Common myeloid progenitor, CD34-positive (primary cell): ENCODE results near the gene NAPA.

Source experiments
- CTCF ChIA-PET: fragments of 350-600 bp; sonication (Branson Sonifier 250); formaldehyde crosslinking; loops from one replicate; lab custom pipeline; 2021; ENCODE audit warnings: antibody characterized with exemption; lab: Charles Lee
- POLR2A ChIA-PET: fragments of 350-600 bp; sonication (Branson Sonifier 250); formaldehyde crosslinking; loops from one replicate; lab custom pipeline; 2021; ENCODE audit warnings: antibody characterized with exemption; lab: Charles Lee
- DNase-seq, 3 donors: peaks; one replicate each; pipeline versions ENCODE4 v3.0.0 to v3.0.0-alpha.2; 2013
- H3K27ac ChIP-seq, 2 experiments: 1 replicate in 1 of 2; 2 replicates in 1 of 2; pipeline ENCODE4 v1.7.0; 2013; ENCODE audit warnings: inconsistent platforms in 2 of 2, low read length in 2 of 2, mild to moderate bottlenecking in 2 of 2, low read depth in 1 of 2, moderate library complexity in 1 of 2; ENCODE audit not compliant: severe bottlenecking in 2 of 2, insufficient read depth in 1 of 2, poor library complexity in 1 of 2
- H3K27me3 ChIP-seq, 5 experiments: replicated peaks in 2 of 5; 1 replicate in 3 of 5; 2 replicates in 2 of 5; pipeline versions ENCODE4 v1.6.1 to v1.7.0; 2013; ENCODE audit warnings: low read length in 4 of 5, mild to moderate bottlenecking in 2 of 5, moderate library complexity in 2 of 5, inconsistent platforms in 1 of 5; ENCODE audit not compliant: insufficient read depth in 5 of 5, control insufficient read depth in 4 of 5
- H3K36me3 ChIP-seq, 4 experiments: 1 replicate in 2 of 4; 2 replicates in 2 of 4; pipeline versions ENCODE4 v1.6.1 to v1.7.0; 2013; ENCODE audit warnings: low read length in 3 of 4, control low read depth in 1 of 4, mild to moderate bottlenecking in 1 of 4; ENCODE audit not compliant: control insufficient read depth in 4 of 4, insufficient read depth in 4 of 4
- H3K4me1 ChIP-seq, 4 experiments: 1 replicate in 3 of 4; 2 replicates in 1 of 4; pipeline versions ENCODE4 v1.6.1 to v1.7.1; 2013; ENCODE audit warnings: low read length in 3 of 4, mild to moderate bottlenecking in 3 of 4, control low read depth in 1 of 4, inconsistent platforms in 1 of 4, moderate library complexity in 1 of 4; ENCODE audit not compliant: control insufficient read depth in 4 of 4, insufficient read depth in 4 of 4; ENCODE audit errors: control extremely low read depth in 1 of 4
- H3K4me3 ChIP-seq, 7 experiments: 1 replicate in 4 of 7; 2 replicates in 3 of 7; pipeline versions ENCODE4 v1.5.1 to v1.7.0; 2013; ENCODE audit warnings: mild to moderate bottlenecking in 7 of 7, low read length in 6 of 7, moderate library complexity in 6 of 7, inconsistent platforms in 2 of 7, low read depth in 2 of 7, control low read depth in 1 of 7; ENCODE audit not compliant: insufficient read depth in 4 of 7, control insufficient read depth in 1 of 7; ENCODE audit errors: extremely low read depth in 1 of 7
- H3K9me3 ChIP-seq, 5 experiments: 1 replicate in 4 of 5; 2 replicates in 1 of 5; pipeline versions ENCODE4 v1.6.1 to v1.7.1; 2013; ENCODE audit warnings: low read length in 4 of 5, mild to moderate bottlenecking in 2 of 5, inconsistent platforms in 1 of 5, low read depth in 1 of 5, moderate library complexity in 1 of 5; ENCODE audit not compliant: control insufficient read depth in 4 of 5, insufficient read depth in 2 of 5; ENCODE audit errors: control extremely low read depth in 1 of 5
- WGBS: methylation state at CpG from one replicate; pipeline ENCODE4 v1.1.5; 2013; ENCODE audit not compliant: insufficient coverage; 5-methylcytosine and 5-hydroxymethylcytosine counted together

The NAPA gene

GRCh38 chr19:47469363-47469700 lies 45.5 kb downstream of the NAPA start:
- POLR2A ChIA-PET, result no interaction called here

GRCh38 chr19:47467914-47468313 lies 46.9 kb downstream of the NAPA start:
- ChIA-PET POLR2A (interaction anchor here (0.5 kb wide), 1 partner anchor 225 kb away, joined by 3 read pairs; no protein-coding TSS in a partner anchor), CTCF (no interaction called here)
- Histone ChIP-seq H3K4me1 (peaks cover 0 to 11% (median 7%) of the 10 kb centered on the region in 4 experiments), H3K9me3 (peaks cover 0 to 2% (median 0%) of the 10 kb centered on the region in 5 experiments), H3K27me3 (peaks cover 0 to 75% (median 27%) of the 10 kb centered on the region in 5 experiments), H3K27ac (no peak overlapping the region), H3K36me3 (no peaks in the 10 kb centered on the region), H3K4me3 (no peak overlapping the region)
- 51% methylated on average over 9 of the region's 9 CpGs for WGBS
- no peak for DNase-seq

More at GRCh38 chr19:47469363-47469700, 45.5 kb downstream of the NAPA start:
- Histone ChIP-seq H3K4me3 (no peak overlapping the region), H3K9me3 (peaks cover 0 to 2% (median 0%) of the 10 kb centered on the region in 5 experiments), H3K36me3 (no peaks in the 10 kb centered on the region), H3K27ac (no peak overlapping the region), H3K27me3 (peaks cover 0 to 75% (median 27%) of the 10 kb centered on the region in 5 experiments), H3K4me1 (peaks cover 0 to 11% (median 7%) of the 10 kb centered on the region in 4 experiments)
- CTCF ChIA-PET, result no interaction called here
- no peak for DNase-seq
- WGBS, result 26% methylated on average over 3 of the region's 6 CpGs

- peaks cover 0 to 2% (median 0%) of the 10 kb centered on the region in 5 experiments for H3K9me3 ChIP-seq
- ChIA-PET POLR2A (no interaction called here), CTCF (no interaction called here)
- H3K27me3 ChIP-seq, result peaks cover 0 to 61% (median 33%) of the 10 kb centered on the region in 5 experiments
- no peaks in the 10 kb centered on the region for H3K36me3 ChIP-seq
- no peak overlapping the region for H3K27ac ChIP-seq
- DNase-seq, result no peak
- H3K4me3 ChIP-seq, result no peak overlapping the region
- WGBS, result 88% methylated on average over 25 of the region's 27 CpGs
- H3K4me1 ChIP-seq, result no peaks in the 10 kb centered on the region
These were observed 48.9 kb downstream of the NAPA start for GRCh38 chr19:47465957-47466356.

GRCh38 chr19:47464675-47465419 lies 50.0 kb downstream of the NAPA start:
- Histone ChIP-seq H3K4me1 (no peaks in the 10 kb centered on the region), H3K27ac (no peak overlapping the region), H3K36me3 (no peaks in the 10 kb centered on the region), H3K4me3 (no peak overlapping the region), H3K27me3 (peaks cover 0 to 56% (median 29%) of the 10 kb centered on the region in 5 experiments), H3K9me3 (peaks cover 0 to 2% (median 0%) of the 10 kb centered on the region in 5 experiments)
- ChIA-PET POLR2A (no interaction called here), CTCF (interaction anchor here (0.8 kb wide), 1 partner anchor 10 kb away, joined by 5 read pairs; no protein-coding TSS in a partner anchor)
- DNase-seq, result no peak
- 83% methylated on average over 9 of the region's 10 CpGs for WGBS

- H3K27me3 ChIP-seq, result peaks cover 4 to 59% (median 26%) of the 10 kb centered on the region in 5 experiments
- CTCF ChIA-PET, result no interaction called here
These were observed 53.0 kb downstream of the NAPA start for GRCh38 chr19:47461876-47462275.

GRCh38 chr19:47459477-47459876 lies 55.4 kb downstream of the NAPA start:
- Histone ChIP-seq H3K36me3 (peaks cover 0 to 3% (median 0%) of the 10 kb centered on the region in 4 experiments), H3K4me1 (peaks cover 0 to 6% (median 2%) of the 10 kb centered on the region in 4 experiments), H3K27ac (no peak overlapping the region), H3K9me3 (peaks cover 0 to 20% (median 12%) of the 10 kb centered on the region in 5 experiments), H3K4me3 (no peak overlapping the region), H3K27me3 (peaks cover 17 to 63% (median 40%) of the 10 kb centered on the region in 5 experiments)
- no peak for DNase-seq
- CTCF ChIA-PET, result no interaction called here
- POLR2A ChIA-PET, result no interaction called here
- 95% methylated on average over 4 of the region's 14 CpGs for WGBS

More at GRCh38 chr19:47461876-47462275, 53.0 kb downstream of the NAPA start:
- Histone ChIP-seq H3K9me3 (peaks cover 0 to 3% (median 0%) of the 10 kb centered on the region in 5 experiments), H3K4me1 (peaks cover 0 to 6% (median 2%) of the 10 kb centered on the region in 4 experiments), H3K36me3 (no peaks in the 10 kb centered on the region), H3K4me3 (no peak overlapping the region), H3K27ac (no peak overlapping the region)
- no peak for DNase-seq
- 100% methylated on average over 1 of the region's 5 CpGs for WGBS
- POLR2A ChIA-PET, result no interaction called here

GRCh38 chr19:47458672-47459071 lies 56.2 kb downstream of the NAPA start:
- CTCF ChIA-PET, result no interaction called here
- H3K4me1 ChIP-seq, result peaks cover 0 to 6% (median 2%) of the 10 kb centered on the region in 4 experiments
- POLR2A ChIA-PET, result no interaction called here
- peaks cover 17 to 68% (median 40%) of the 10 kb centered on the region in 5 experiments for H3K27me3 ChIP-seq
- WGBS, result 40% methylated on average over 5 of the region's 5 CpGs
- no peak overlapping the region for H3K4me3 ChIP-seq
- H3K36me3 ChIP-seq, result peaks cover 0 to 3% (median 0%) of the 10 kb centered on the region in 4 experiments
- H3K27ac ChIP-seq, result no peak overlapping the region
- H3K9me3 ChIP-seq, result peaks cover 0 to 20% (median 12%) of the 10 kb centered on the region in 5 experiments
- DNase-seq, result no peak
